K562 (cell line): ENCODE measurements around the gene SYNGR4. TPM values are rescaled to one million over a fixed set of nuclear protein-coding genes. Genes with fewer than 3 reads are reported as not detected.
A peak's percentile ranks its signal among the peaks of the same experiment; 100 is the strongest.

Experiments
- E2F8 ChIP-seq: fragments of 450-650 bp; IDR thresholded peaks from 2 replicates; pipeline ENCODE4 v1.7.1; 2018; ENCODE audit warnings: mild to moderate bottlenecking, low read depth; ENCODE audit not compliant: partially characterized antibody
- ILF3 ChIP-seq: fragments of 450-650 bp; IDR thresholded peaks from 2 replicates; pipeline ENCODE4 v1.6.1; 2018; ENCODE audit warnings: antibody characterized with exemption, mild to moderate bottlenecking, moderate library complexity, borderline replicate concordance
- JUNB ChIP-seq: fragments of 450-650 bp; formaldehyde crosslinking; conservative IDR thresholded peaks from 2 replicates; pipeline ENCODE4 v1.4.0; 2020; ENCODE audit warnings: mild to moderate bottlenecking
- JUND ChIP-seq, 2 experiments: IDR thresholded peaks; 2 replicates in 1 of 2; 3 replicates in 1 of 2; pipeline ENCODE4 v1.6.1; 2011; ENCODE audit warnings: borderline replicate concordance in 2 of 2, low read depth in 2 of 2, low read length in 2 of 2, improper control_type of control experiment in 1 of 2, missing biosample characterization in 1 of 2, missing genetic modification characterization in 1 of 2, missing genetic modification reagents in 1 of 2
- L3MBTL2 ChIP-seq: fragments of 450-650 bp; IDR thresholded peaks from 2 replicates; pipeline ENCODE4 v1.6.1; 2016; ENCODE audit warnings: mild to moderate bottlenecking, moderate library complexity
- PKNOX1 ChIP-seq: fragments of 450-650 bp; IDR thresholded peaks from 2 replicates; pipeline ENCODE4 v1.6.1; 2016
- PML ChIP-seq: IDR thresholded peaks from 2 replicates; pipeline ENCODE4 v1.6.1; 2012; ENCODE audit warnings: low read length, inconsistent platforms
- PTBP1 ChIP-seq: fragments of 200-400 bp; formaldehyde crosslinking; IDR thresholded peaks from 2 replicates; pipeline ENCODE4 v1.6.1; 2017; ENCODE audit warnings: low read depth, low read length
- RAD21 ChIP-seq, 2 experiments: fragments of 250-450 bp in 1 of 2; fragments of 450-650 bp in 1 of 2; sonication (Bioruptor Pico) in 1 of 2; formaldehyde crosslinking in 1 of 2; IDR thresholded peaks in 1 of 2; conservative IDR thresholded peaks in 1 of 2; 2 replicates each; pipeline versions ENCODE4 v1.4.0 to v1.8.0; 2020 to 2022; ENCODE audit warnings: mild to moderate bottlenecking in 2 of 2, moderate library complexity in 1 of 2
- SAFB ChIP-seq: fragments of 200-400 bp; formaldehyde crosslinking; IDR thresholded peaks from 2 replicates; pipeline ENCODE4 v1.6.1; 2017; ENCODE audit warnings: low read depth, low read length, borderline replicate concordance
- USF1 ChIP-seq: sonication (generic); formaldehyde crosslinking; IDR thresholded peaks from 2 replicates; pipeline ENCODE4 v1.9.0; 2022; ENCODE audit warnings: mild to moderate bottlenecking, missing genetic modification reagents
- ZBTB9 ChIP-seq: fragments of 450-650 bp; formaldehyde crosslinking; IDR thresholded peaks from 2 replicates; pipeline ENCODE4 v1.4.0; 2020; ENCODE audit warnings: mild to moderate bottlenecking, moderate library complexity
- ZNF197 ChIP-seq: fragments of 200-800 bp; sonication (Bioruptor generic); IDR thresholded peaks from 2 replicates; pipeline ENCODE4 v1.6.1; 2016; ENCODE audit warnings: low read depth, missing genetic modification characterization, missing compliant biosample characterization
- ZNF224 ChIP-seq: sonication (generic); formaldehyde crosslinking; IDR thresholded peaks from 2 replicates; pipeline ENCODE4 v1.8.0; 2022; ENCODE audit warnings: mild to moderate bottlenecking, missing genetic modification reagents
- ZNF592 ChIP-seq: fragments of 450-650 bp; IDR thresholded peaks from 2 replicates; pipeline ENCODE4 v1.6.1; 2017; ENCODE audit warnings: antibody characterized with exemption, mild to moderate bottlenecking
- ZNF76 ChIP-seq: fragments of 250-450 bp; sonication (Bioruptor Pico); IDR thresholded peaks from 2 replicates; pipeline ENCODE4 v1.4.0; 2020; ENCODE audit warnings: mild to moderate bottlenecking, moderate library complexity, borderline replicate concordance
- polyA plus RNA-seq, 8 experiments: library from polyadenylated mRNA; depleted of rRNA in 4 of 8; stranded (reverse) in 5 of 8; unstranded in 3 of 8; fragments of >200 nt; fragmentation: Nextera tagmentation in 2 of 8; fragmentation: Illumina TruSeq in 1 of 8; extraction: Ambion mirVana in 2 of 8; extraction: Trizol in 1 of 8; gene quantifications; 2 replicates each; pipeline versions ENCODE4 v1.2.1 to v1.2.3, GENCODE V29; 2011 to 2014; ENCODE audit warnings: inconsistent platforms in 1 of 8, missing spikeins in 1 of 8
- total RNA-seq, 7 experiments: library from RNA; depleted of rRNA in 6 of 7; stranded (reverse); fragments of >200 nt in 6 of 7; fragmentation: Illumina TruSeq in 2 of 7; extraction: Trizol in 2 of 7; gene quantifications; 2 replicates each; pipeline versions ENCODE4 v1.2.1 to v1.2.3, GENCODE V29; 2011 to 2021; ENCODE audit warnings: low replicate concordance in 1 of 7

SYNGR4 gene
- total and polyA plus RNA-seq, 9 of the 15 experiments (the other 6 are each of a cell fraction or from before 2014, with no cell fraction given), result 0.07 to 0.14 TPM; not detected in 7

GRCh38 chr19:48351341-48351752 lies 12.8 kb upstream of the SYNGR4 start (continued):
- no peak for TF ChIP-seq PKNOX1
- no peak for TF ChIP-seq ZNF224 (CRISPR knock-in tag)
- no peak for TF ChIP-seq L3MBTL2
- no peak for TF ChIP-seq USF1 (CRISPR knock-in tag)
- no peak; the same call in 1 of the 2 replicates for TF ChIP-seq JUND (IDR thresholded peaks at IDR 0.05; ENCODE audit: borderline replicate concordance, low read depth, low read length)
- TF ChIP-seq JUND (tag; IDR thresholded peaks at IDR 0.05; ENCODE audit: borderline replicate concordance, low read depth, low read length), result no peak
- TF ChIP-seq PML, result no peak
- no peak for TF ChIP-seq ILF3
- no peak for TF ChIP-seq ZNF592
- peak; percentile 97 for TF ChIP-seq PTBP1
- TF ChIP-seq ZNF76 (CRISPR knock-in tag), result no peak
- TF ChIP-seq ZNF197, result no peak
- no peak for TF ChIP-seq JUNB (CRISPR knock-in tag)
- TF ChIP-seq E2F8, result peak; percentile 37
- TF ChIP-seq SAFB, result no peak
- peak; percentile 38 to 68 for TF ChIP-seq RAD21 (CRISPR knock-in tag; conservative IDR thresholded peaks at IDR 0.05 in 1 of 2, IDR thresholded peaks at IDR 0.05 in 1 of 2)
- TF ChIP-seq ZBTB9 (CRISPR knock-in tag), result no peak
